Osteoblast (primary cell): ENCODE results near the gene DTX1. TPM values are rescaled to one million over a fixed set of nuclear protein-coding genes. Genes with fewer than 3 reads are reported as not detected.

Source experiments
- DNase-seq: peaks from one replicate; pipeline ENCODE4 v3.0.0; 2011; ENCODE audit warnings: low spot score, mixed read lengths; ENCODE audit not compliant: insufficient read length; ENCODE audit errors: missing footprints
- H2AFZ ChIP-seq: 2 replicates; pipeline ENCODE4 v1.6.0; 2011; ENCODE audit warnings: mild to moderate bottlenecking, low read length
- H3K27ac ChIP-seq: 2 replicates; pipeline ENCODE4 v1.5.1; 2011; ENCODE audit warnings: mild to moderate bottlenecking, low read depth, low read length, moderate library complexity
- H3K27me3 ChIP-seq: 2 replicates; pipeline ENCODE4 v1.6.0; 2012; ENCODE audit warnings: mild to moderate bottlenecking, control low read depth, inconsistent platforms, low read length, moderate library complexity; ENCODE audit not compliant: insufficient read depth
- H3K36me3 ChIP-seq: 2 replicates; pipeline ENCODE4 v1.5.1; 2011; ENCODE audit warnings: mild to moderate bottlenecking, low read length, control low read depth, moderate library complexity; ENCODE audit not compliant: insufficient read depth
- H3K4me1 ChIP-seq: 2 replicates; pipeline ENCODE4 v1.5.1; 2011; ENCODE audit warnings: mild to moderate bottlenecking, low read length, control low read depth, moderate library complexity; ENCODE audit not compliant: insufficient read depth
- H3K4me2 ChIP-seq: 2 replicates; pipeline ENCODE4 v1.6.0; 2011; ENCODE audit warnings: mild to moderate bottlenecking, low read length; ENCODE audit not compliant: insufficient read depth
- H3K4me3 ChIP-seq: fragments of 200-600 bp; sonication (generic); 3 replicates; pipeline ENCODE4 v1.5.1; 2012; ENCODE audit warnings: mild to moderate bottlenecking, low read length, inconsistent platforms; ENCODE audit not compliant: insufficient read depth
- H3K79me2 ChIP-seq: 2 replicates; pipeline ENCODE4 v1.6.0; 2012; ENCODE audit warnings: mild to moderate bottlenecking, low read length, control low read depth, inconsistent platforms; ENCODE audit not compliant: insufficient read depth
- H3K9me3 ChIP-seq: 2 replicates; pipeline ENCODE4 v1.5.1; 2011; ENCODE audit warnings: low read depth, low read length, control low read depth
- H4K20me1 ChIP-seq: 2 replicates; pipeline ENCODE4 v1.6.0; 2012; ENCODE audit warnings: mild to moderate bottlenecking, low read length, control low read depth; ENCODE audit not compliant: insufficient read depth
- CTCF ChIP-seq: IDR thresholded peaks from 2 replicates; pipeline ENCODE4 v1.5.1; 2011; ENCODE audit warnings: mild to moderate bottlenecking, low read depth, low read length, moderate library complexity; ENCODE audit errors: extremely low read depth
- total RNA-seq: library from RNA; depleted of rRNA; stranded (reverse); fragments of >200 nt; gene quantifications from 2 replicates; pipeline ENCODE4 v1.2.3, GENCODE V29; 2012

Gene DTX1
- total RNA-seq, 1 donor, result under 0.01 TPM

- no peaks in the 10 kb centered on the region for H3K79me2 ChIP-seq
- no peak overlapping the region for H3K4me3 ChIP-seq
- TF ChIP-seq CTCF, result no peak
- H3K27ac ChIP-seq, result no peak overlapping the region
- no peak overlapping the region for H2AFZ ChIP-seq
- H4K20me1 ChIP-seq, result no peaks in the 10 kb centered on the region
- DNase-seq, result peak; percentile 68
- H3K27me3 ChIP-seq, result peaks cover 5% of the 10 kb centered on the region
- H3K4me1 ChIP-seq, result no peaks in the 10 kb centered on the region
- no peaks in the 10 kb centered on the region for H3K36me3 ChIP-seq
- H3K9me3 ChIP-seq, result no peaks in the 10 kb centered on the region
- no peak overlapping the region for H3K4me2 ChIP-seq
Observed at GRCh38 chr12:113095405-113095804, 38.9 kb downstream of the DTX1 start.

GRCh38 chr12:113096675-113097461 is 40.3 kb downstream of the DTX1 start:
- H3K4me1 ChIP-seq, result no peaks in the 10 kb centered on the region
- no peak overlapping the region for H2AFZ ChIP-seq
- DNase-seq, result peak; percentile 48
- no peak overlapping the region for H3K4me2 ChIP-seq
- H3K79me2 ChIP-seq, result no peaks in the 10 kb centered on the region
- H3K27me3 ChIP-seq, result peaks cover 5% of the 10 kb centered on the region
- H3K36me3 ChIP-seq, result no peaks in the 10 kb centered on the region
- H3K9me3 ChIP-seq, result no peaks in the 10 kb centered on the region
- no peak overlapping the region for H3K4me3 ChIP-seq
- TF ChIP-seq CTCF, result no peak
- no peaks in the 10 kb centered on the region for H4K20me1 ChIP-seq
- no peak overlapping the region for H3K27ac ChIP-seq

DNA sequence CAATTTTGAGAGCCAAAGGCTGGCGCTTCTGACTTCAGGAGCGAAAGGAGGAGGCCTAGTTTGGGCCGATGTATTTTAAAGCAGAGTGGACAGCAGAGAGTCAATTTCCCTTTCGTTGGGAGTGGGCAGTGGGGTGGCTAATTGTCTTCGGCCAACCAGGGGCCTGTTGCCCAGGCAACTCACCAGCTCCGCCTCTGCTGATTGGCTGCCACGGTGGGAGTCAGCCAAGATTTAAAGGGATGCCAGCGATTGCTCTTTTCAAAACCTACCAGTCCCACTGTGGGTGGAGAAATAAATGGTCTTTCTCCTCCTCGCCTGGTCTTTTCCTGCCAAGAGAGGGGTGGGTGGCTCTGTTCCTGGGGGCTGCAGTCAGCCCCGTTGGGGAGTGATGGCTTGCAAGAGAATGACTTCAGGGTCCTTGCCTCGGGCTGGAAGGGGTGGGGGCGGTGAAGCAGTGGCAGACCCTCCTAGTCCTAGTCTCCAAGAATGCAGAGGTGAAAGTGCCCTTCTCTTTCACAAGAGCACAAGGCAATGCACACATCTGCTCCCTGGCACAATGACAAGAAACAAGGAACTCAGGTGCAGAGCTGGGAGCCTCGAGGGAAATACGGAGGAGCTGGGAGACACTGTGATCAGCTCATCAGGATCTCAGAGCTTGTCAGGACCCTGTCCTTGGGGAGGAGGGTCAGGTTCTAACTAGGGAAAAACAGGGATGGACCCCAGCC is 41.3 kb downstream of the DTX1 start:
- Histone ChIP-seq H3K27me3 (no peaks in the 10 kb centered on the region), H2AFZ (no peak overlapping the region), H3K36me3 (no peaks in the 10 kb centered on the region), H3K4me1 (no peaks in the 10 kb centered on the region), H3K9me3 (no peaks in the 10 kb centered on the region), H3K4me2 (no peak overlapping the region), H3K4me3 (no peak overlapping the region), H3K79me2 (no peaks in the 10 kb centered on the region), H3K27ac (no peak overlapping the region), H4K20me1 (no peaks in the 10 kb centered on the region)
- TF ChIP-seq CTCF, result no peak
- peak; percentile 83 for DNase-seq

GRCh38 chr12:113098441-113099028 is 42.0 kb downstream of the DTX1 start:
- no peak overlapping the region for H3K4me3 ChIP-seq
- H3K9me3 ChIP-seq, result no peaks in the 10 kb centered on the region
- H3K27ac ChIP-seq, result no peak overlapping the region
- no peaks in the 10 kb centered on the region for H3K4me1 ChIP-seq
- H4K20me1 ChIP-seq, result no peaks in the 10 kb centered on the region
- H2AFZ ChIP-seq, result no peak overlapping the region
- peak; percentile 99 for DNase-seq
- H3K27me3 ChIP-seq, result no peaks in the 10 kb centered on the region
- H3K4me2 ChIP-seq, result no peak overlapping the region
- H3K79me2 ChIP-seq, result no peaks in the 10 kb centered on the region
- no peaks in the 10 kb centered on the region for H3K36me3 ChIP-seq
- TF ChIP-seq CTCF, result peak; percentile 74
